Effector CD8-positive, alpha-beta T cell (primary cell): ENCODE measurements around the gene SP2.
A peak's percentile ranks its signal among the peaks of the same experiment; 100 is the strongest.

ENCODE experiments used
- DNase-seq: peaks from one replicate; lab custom pipeline; 2025; lab: John Stamatoyannopoulos, UW
- total RNA-seq, 4 experiments: gene quantifications; one replicate each; lab custom pipeline; 2026; lab: John Stamatoyannopoulos, UW

The SP2 gene
- total RNA-seq: 8.0 to 13.9 (median 8.8) reads per million in 4 experiments

- peak; percentile 97 for DNase-seq
These were observed at the start of gene SP2 for GRCh38 chr17:47895856-47896671. SP2 (plus strand) TSS chr17:47896236; CDS start chr17:47896287, 51 bp downstream.

DNA sequence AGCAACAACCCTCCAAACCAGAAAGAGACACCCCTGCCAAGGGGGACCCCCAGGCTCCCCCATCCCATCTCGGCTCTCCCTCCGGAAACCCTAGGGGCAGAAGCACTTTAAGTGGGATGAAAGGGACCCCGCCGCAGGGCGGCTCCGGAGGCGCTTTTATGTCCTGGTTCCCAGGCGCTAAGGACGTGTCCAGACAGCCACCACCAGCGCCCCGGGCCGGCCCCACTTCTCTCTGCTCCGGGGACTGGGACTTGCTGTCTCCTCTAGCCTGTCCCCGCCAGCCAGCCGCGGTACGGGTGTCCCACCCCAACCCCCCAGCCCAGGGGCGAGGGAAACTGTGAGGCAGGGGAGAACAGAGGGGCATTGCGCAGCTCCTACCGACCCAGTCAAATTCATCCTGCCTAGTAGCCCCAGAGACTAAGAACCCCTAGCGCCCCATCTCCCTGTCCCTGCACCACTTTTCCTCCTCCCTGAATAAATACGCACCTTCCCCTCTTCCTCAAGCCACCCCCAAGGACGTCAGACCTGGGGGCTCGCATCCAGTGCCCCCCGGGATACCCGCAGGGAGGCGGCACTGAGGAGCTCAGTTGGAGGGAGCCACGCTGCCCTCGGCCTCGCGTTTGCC, 49.2 kb upstream of the SP2 start:
- DNase-seq: no peak

DNA sequence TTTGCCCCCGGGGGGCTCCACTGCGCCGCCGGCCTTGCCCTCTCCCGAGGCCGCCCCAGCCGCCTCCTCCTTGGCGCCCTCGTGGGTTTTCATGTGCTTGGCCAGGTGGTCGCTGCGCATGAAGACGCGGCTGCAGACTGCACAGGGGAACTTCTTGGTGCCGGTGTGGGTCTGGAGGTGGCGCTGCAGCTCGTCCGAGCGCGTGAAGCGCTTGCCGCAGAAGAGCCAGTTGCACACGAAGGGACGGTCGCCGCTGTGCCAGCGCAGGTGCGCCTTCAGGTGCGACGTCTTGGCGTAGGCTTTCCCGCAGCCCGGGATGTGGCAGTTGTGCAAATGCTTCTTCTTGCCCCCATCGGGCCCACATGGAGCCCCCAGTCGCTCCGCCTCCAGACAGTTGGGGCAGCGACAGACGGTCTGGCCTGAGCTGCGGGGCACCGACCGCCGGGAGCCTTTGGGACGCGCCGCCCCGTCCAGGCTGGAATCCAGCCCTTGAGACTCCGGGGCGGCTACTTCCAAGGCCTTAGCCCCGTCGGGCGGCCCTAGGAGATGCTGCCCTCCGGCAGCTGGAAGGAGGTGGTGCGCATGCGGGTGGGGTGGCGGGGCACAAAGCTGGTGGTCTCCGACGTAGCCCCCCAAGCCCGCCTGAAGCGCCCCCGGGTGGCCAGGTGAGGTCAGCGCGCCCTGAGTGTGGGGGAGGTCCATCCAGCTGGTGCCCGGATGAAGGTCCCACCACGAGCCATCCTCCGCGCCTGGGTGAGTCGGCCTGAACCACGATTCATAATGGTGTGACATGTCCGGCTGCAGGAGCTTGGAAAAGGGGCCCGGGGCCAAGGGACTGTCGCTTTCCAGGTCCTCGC, 48.5 kb upstream of the SP2 start:
- DNase-seq: no peak

GRCh38 chr17:47848198-47848513, 47.9 kb upstream of the SP2 start:
- DNase-seq: no peak

- no peak for DNase-seq
These were observed 45.7 kb upstream of the SP2 start for GRCh38 chr17:47850373-47850691.

- no peak for DNase-seq
These were observed 45.1 kb upstream of the SP2 start, which contains the start of gene SP6 for GRCh38 chr17:47850692-47851573. SP6 (minus strand) TSS chr17:47851163; CDS start chr17:47848429, 2,734 bp downstream.

GRCh38 chr17:47851764-47852112, 44.3 kb upstream of the SP2 start:
- DNase-seq: no peak

- no peak for DNase-seq
These were observed 43.7 kb upstream of the SP2 start for GRCh38 chr17:47852113-47852949.

- no peak for DNase-seq
These were observed 42.4 kb upstream of the SP2 start for GRCh38 chr17:47853616-47854015.

DNA sequence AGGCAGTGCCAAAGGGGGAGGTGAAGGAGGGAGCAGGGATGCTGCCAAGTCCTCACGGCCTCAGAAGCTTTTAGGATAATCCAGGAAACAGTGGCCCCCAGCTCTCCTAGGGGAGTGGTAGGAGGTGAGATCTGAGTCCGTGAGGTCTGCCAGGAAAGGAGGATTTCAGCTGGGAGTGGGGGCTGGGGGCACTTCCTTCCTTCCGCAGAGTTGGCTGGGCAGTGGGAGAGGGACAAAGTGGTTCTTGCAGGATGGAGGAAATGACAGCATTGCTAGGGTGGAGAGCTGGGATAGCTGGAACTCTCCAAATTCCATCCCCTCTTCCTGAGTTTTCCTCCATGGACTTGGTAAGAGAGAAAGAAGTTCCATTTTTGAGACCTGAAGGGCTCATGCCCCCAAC, 40.3 kb upstream of the SP2 start:
- DNase-seq: no peak

DNA sequence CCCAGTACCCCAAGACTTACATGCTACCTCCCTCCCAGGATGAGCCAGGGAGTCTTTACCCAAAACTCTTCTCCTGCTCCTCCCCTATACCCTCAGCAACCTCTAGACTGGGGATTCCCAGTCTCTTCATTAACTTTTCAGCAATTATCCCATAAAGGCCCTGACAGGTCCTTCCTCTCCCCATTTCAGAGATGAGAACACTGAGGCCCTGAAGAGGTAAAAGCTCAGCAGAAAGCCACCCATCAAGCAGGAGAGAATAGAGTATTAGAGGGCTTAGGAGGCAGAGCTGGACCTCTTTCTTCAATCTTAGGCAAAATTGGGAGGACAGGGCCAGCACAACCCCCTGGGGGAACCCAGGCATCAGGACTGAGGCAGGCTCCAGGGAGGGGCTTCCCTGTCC, 39.2 kb upstream of the SP2 start:
- no peak for DNase-seq

GRCh38 chr17:47857551-47858455, 38.2 kb upstream of the SP2 start:
- no peak for DNase-seq

DNA sequence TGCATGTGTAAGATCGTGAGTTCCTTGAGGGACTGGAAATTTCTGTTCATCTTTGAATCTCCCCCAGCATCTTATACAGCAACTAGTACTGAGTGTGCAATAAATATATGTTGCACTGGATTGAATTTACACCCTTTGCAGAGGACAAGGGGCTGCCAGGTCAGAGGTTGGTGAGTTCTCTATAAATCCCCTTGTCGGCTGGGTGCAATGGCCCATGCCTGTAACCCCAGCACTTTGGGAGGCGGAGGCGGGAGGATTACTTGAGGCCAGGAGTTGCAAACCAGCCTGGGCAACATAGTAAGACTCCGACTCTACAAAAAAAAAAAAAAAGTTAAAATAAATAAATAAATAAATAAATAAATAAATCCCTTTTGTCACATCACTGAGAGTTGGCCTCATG, 35.6 kb upstream of the SP2 start:
- no peak for DNase-seq

DNA sequence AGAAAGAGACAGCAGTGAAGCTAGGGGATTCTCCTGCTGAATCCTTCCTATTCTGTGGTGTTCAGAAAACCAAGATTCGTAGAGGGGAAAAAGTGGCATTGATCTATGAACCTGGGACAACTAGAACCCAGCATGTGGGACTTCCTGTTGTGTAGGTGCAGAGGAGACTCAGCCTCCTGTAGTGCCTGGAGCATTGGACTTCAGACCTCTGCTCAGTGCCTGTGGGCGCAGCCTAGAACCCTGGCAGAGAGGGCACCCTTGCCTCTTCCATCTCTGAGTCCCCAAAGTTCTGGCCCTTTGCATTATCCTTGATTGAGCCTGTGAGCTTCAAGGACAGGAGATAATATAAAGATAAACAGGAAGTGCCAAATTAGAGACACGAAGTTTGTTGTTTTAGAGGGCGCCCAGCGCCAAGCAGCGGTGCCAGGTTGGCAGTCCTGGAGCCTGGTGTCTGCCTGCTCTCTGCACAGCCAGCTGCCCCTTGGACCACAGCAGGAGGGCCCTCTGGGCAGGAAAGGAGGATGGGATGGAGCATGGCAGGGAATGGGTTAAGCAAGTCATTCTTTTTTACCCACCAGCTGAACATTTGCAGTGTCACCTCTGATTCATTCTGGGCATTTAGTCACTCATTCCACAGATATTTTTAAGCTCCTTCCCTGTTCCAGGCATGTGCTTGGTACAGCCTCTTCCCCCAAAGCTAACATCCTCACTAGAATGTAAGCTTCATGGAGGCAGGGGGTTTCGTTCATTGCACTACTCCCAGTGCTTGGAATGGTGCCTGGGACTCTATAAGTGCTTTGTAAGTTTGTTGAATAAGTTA, 33.2 kb upstream of the SP2 start:
- DNase-seq: no peak

DNA sequence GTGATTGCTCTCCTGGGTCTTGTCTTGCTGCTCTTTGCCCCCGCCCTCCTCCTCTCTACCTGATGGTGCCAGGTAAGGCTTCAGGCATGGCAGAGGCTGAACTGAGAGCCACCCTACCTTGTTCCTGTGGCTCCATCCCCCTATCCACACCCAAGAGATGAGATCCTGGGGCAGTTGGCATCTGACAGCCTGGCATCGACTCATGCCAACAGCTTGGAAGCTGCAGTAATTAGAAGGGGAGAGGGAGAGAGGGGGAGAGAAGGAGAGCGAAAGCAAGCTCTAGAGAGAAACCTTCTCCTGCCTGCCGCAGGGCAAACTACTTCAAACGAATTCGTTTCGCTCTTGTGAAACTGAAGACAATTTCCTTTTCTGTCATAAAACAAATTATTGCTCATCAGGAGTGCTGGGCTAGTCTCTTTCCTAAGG, 31.2 kb upstream of the SP2 start:
- DNase-seq: no peak

DNA sequence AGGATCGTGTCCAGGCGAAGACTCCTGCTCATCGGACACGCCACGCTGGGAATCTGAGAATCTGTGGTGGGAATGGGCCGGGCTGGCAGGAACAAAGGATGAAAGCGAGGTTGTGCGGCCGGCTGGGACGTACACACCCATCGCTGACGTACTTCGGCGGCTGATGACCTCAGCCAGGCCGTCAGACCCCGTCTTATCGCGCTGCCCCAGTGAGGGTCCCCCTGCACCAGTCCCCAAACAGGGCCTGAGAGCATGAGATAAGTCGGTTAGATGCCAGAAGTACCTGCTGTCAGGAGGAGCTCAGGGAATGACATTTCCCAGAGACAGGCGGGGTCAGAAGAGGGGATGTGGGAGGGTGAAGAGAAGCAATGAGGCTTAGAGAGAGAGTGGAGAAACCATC, 29.1 kb upstream of the SP2 start:
- DNase-seq: no peak

- no peak for DNase-seq
These were observed 28.1 kb upstream of the SP2 start for GRCh38 chr17:47867813-47868533.

DNA sequence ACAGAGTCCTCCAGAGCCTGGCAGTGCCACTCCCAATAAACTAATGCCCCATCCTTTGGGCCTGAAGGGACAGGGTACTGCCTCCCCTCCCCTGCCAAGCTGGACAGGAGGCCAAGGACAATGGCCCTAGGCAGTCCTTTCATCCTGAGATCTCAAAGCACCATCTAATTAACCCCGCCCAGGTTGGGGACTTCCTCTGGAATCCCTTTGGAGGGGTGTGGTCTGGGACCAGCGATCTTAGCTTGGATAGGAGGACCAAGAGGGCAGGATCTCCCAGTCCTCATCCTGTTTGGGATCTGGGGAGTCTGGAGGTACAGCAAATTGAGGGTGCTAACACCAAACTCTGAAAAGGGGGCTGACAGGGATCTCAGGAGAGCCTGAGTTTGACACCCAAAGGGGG, 26.9 kb upstream of the SP2 start:
- no peak for DNase-seq
